Natural killer cell (primary cell): ENCODE data around the gene FRMPD2. TPM values are rescaled to one million over a fixed set of nuclear protein-coding genes. Genes with fewer than 3 reads are reported as not detected.

Experiments
- ATAC-seq, 3 donors: fragments of 150-1000 bp in 2 of 3; fragments of 200-7000 bp in 1 of 3; cut with Tn5 transposase; 1 replicate in 1 of 3; 2 replicates in 2 of 3; pipeline ENCODE4 v1.10.0; 2021; ENCODE audit warnings: mild to moderate bottlenecking in 2 of 3, moderate library complexity in 2 of 3
- DNase-seq, 2 donors: peaks; one replicate each; pipeline versions ENCODE4 v3.0.0 to v3.0.0-alpha.2; 2013 to 2021; ENCODE audit warnings: mixed read lengths in 1 of 2
- H3K27ac ChIP-seq: one replicate; pipeline ENCODE4 v1.5.1; 2013; ENCODE audit warnings: mild to moderate bottlenecking, low read length
- H3K27me3 ChIP-seq: one replicate; pipeline ENCODE4 v1.6.1; 2013; ENCODE audit warnings: low read length; ENCODE audit not compliant: control insufficient read depth, insufficient read depth
- H3K36me3 ChIP-seq: one replicate; pipeline ENCODE4 v1.6.1; 2013; ENCODE audit warnings: low read length; ENCODE audit not compliant: control insufficient read depth, insufficient read depth
- H3K4me1 ChIP-seq: one replicate; pipeline ENCODE4 v1.6.1; 2013; ENCODE audit warnings: low read length; ENCODE audit not compliant: control insufficient read depth, insufficient read depth
- H3K4me3 ChIP-seq: one replicate; pipeline ENCODE4 v1.5.1; 2013; ENCODE audit warnings: low read length
- H3K9me3 ChIP-seq: one replicate; pipeline ENCODE4 v1.6.1; 2013; ENCODE audit warnings: low read length; ENCODE audit not compliant: control insufficient read depth, insufficient read depth
- H3K27ac Mint-ChIP-seq, 2 donors: one replicate each; pipeline ENCODE4 v1.8.0; 2022; ENCODE audit warnings: mild to moderate bottlenecking in 2 of 2, mixed read lengths in 2 of 2, moderate library complexity in 1 of 2
- H3K27me3 Mint-ChIP-seq, 2 donors: one replicate each; pipeline ENCODE4 v1.8.0; 2022; ENCODE audit warnings: low read depth in 2 of 2, mixed read lengths in 2 of 2
- H3K36me3 Mint-ChIP-seq: one replicate; pipeline ENCODE4 v1.8.0; 2022; ENCODE audit warnings: mixed read lengths
- H3K4me1 Mint-ChIP-seq, 2 donors: one replicate each; pipeline ENCODE4 v1.8.0; 2022; ENCODE audit warnings: mixed read lengths in 2 of 2
- H3K4me3 Mint-ChIP-seq: one replicate; pipeline ENCODE4 v1.8.0; 2022; ENCODE audit warnings: mild to moderate bottlenecking, moderate library complexity, mixed read lengths
- H3K9me3 Mint-ChIP-seq, 2 donors: one replicate each; pipeline ENCODE4 v1.8.0; 2022; ENCODE audit warnings: mixed read lengths in 2 of 2
- WGBS: methylation state at CpG from one replicate; pipeline ENCODE4 v1.1.7; 2013; ENCODE audit warnings: missing lambda C conversion rate; ENCODE audit not compliant: insufficient coverage; 5-methylcytosine and 5-hydroxymethylcytosine counted together
- intact Hi-C: fragments of 100-400 bp; cut with micrococcal nuclease; formaldehyde crosslinking; loops from one replicate; pipeline ENCODE4 v1.14.2; 2022
- total RNA-seq, 4 donors: library from RNA; stranded (reverse); fragments of 120-200 nt in 1 of 4; gene quantifications; one replicate each; pipeline versions ENCODE4 v1.2.3 to v1.2.4, GENCODE V29; 2013 to 2022
- TF ChIP-seq, protein P1 (sequence below): fragments of 200-600 bp; IDR thresholded peaks from one replicate; pipeline ENCODE4 v1.8.0; 2022; ENCODE audit warnings: antibody characterized with exemption

Gene FRMPD2
- total RNA-seq, 3 donors from 2014 or later (not counting 1 experiment from before 2014, with no cell fraction given) = 0.20 TPM; not detected in 2

DNA sequence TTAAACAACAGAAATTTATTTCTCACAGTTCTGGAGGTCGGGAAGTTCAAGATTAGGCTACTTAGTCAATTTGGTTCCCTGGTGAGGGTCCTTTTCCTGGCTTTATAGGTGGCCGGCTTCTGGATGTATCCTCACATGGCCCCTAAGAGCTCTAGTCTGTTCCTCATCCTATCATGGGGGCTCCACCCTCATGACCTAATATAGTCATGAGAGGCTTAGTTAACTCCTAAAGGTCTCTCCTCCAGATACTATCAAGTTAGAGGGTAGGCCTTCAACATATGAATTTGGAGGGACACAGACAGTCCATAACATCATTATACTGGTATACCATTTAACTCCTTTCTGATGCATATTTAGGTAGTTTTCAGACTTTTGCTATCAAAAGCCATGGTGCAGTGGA lies 39.6 kb upstream of the FRMPD2 start:
- Mint-ChIP-seq H3K27ac (no peak overlapping the region), H3K27me3 (no peaks in the 10 kb centered on the region), H3K4me1 (peaks cover 16 to 34% of the 10 kb centered on the region in 2 donors), H3K4me3 (no peak overlapping the region), H3K36me3 (no peaks in the 10 kb centered on the region), H3K9me3 (no peaks in the 10 kb centered on the region)
- Histone ChIP-seq H3K4me1 (no peaks in the 10 kb centered on the region), H3K27me3 (no peaks in the 10 kb centered on the region), H3K9me3 (no peaks in the 10 kb centered on the region), H3K4me3 (no peak overlapping the region), H3K36me3 (no peaks in the 10 kb centered on the region), H3K27ac (no peak overlapping the region)
- WGBS = 100% methylated on average over 2 of the region's 2 CpGs
- TF ChIP-seq, protein P1, sequence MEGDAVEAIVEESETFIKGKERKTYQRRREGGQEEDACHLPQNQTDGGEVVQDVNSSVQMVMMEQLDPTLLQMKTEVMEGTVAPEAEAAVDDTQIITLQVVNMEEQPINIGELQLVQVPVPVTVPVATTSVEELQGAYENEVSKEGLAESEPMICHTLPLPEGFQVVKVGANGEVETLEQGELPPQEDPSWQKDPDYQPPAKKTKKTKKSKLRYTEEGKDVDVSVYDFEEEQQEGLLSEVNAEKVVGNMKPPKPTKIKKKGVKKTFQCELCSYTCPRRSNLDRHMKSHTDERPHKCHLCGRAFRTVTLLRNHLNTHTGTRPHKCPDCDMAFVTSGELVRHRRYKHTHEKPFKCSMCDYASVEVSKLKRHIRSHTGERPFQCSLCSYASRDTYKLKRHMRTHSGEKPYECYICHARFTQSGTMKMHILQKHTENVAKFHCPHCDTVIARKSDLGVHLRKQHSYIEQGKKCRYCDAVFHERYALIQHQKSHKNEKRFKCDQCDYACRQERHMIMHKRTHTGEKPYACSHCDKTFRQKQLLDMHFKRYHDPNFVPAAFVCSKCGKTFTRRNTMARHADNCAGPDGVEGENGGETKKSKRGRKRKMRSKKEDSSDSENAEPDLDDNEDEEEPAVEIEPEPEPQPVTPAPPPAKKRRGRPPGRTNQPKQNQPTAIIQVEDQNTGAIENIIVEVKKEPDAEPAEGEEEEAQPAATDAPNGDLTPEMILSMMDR = no peak
- peak in 1 of 3 donors; percentile 12 for ATAC-seq
- intact Hi-C loops = no loop called here
- no peak for DNase-seq

DNA sequence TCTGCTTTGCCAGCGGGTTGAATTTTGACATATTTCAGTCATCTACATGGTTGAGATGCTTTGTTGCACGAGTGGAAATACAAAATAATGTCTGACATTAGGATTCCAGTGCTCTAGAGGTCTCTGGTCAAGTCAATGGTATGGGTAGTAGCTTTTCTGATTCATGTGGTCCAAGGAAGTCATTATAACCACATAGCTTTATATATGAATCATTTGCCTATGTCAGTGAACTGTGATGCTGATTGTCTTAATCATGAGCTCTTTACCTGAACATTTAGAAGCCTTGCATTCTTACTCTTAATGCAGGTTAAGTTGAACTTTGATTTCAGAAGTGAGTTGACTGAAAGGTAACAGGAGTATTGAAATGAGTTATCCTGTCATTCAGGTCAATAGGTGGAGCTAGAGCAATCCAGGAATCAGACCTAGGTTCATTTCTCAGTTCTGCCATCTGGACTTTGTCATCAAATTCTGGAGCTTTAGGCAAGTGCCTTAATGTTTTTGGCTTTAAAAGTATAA lies 35.3 kb upstream of the FRMPD2 start:
- H3K36me3 Mint-ChIP-seq = no peaks in the 10 kb centered on the region
- H3K27ac ChIP-seq = no peak overlapping the region
- peaks cover 21 to 39% of the 10 kb centered on the region in 2 donors for H3K4me1 Mint-ChIP-seq
- H3K4me1 ChIP-seq = peaks cover 8% of the 10 kb centered on the region
- H3K27me3 ChIP-seq = no peaks in the 10 kb centered on the region
- WGBS = 75% methylated on average over 2 of the region's 2 CpGs
- no peak overlapping the region for H3K4me3 Mint-ChIP-seq
- intact Hi-C loops = no loop called here
- no peak for ATAC-seq
- H3K36me3 ChIP-seq = no peaks in the 10 kb centered on the region
- no peaks in the 10 kb centered on the region for H3K27me3 Mint-ChIP-seq
- DNase-seq = peak in 1 of 2 donors; percentile 48
- no peak overlapping the region for H3K27ac Mint-ChIP-seq
- TF ChIP-seq, protein P1 = no peak
- no peaks in the 10 kb centered on the region for H3K9me3 Mint-ChIP-seq
- H3K4me3 ChIP-seq = no peak overlapping the region
- no peaks in the 10 kb centered on the region for H3K9me3 ChIP-seq

DNA sequence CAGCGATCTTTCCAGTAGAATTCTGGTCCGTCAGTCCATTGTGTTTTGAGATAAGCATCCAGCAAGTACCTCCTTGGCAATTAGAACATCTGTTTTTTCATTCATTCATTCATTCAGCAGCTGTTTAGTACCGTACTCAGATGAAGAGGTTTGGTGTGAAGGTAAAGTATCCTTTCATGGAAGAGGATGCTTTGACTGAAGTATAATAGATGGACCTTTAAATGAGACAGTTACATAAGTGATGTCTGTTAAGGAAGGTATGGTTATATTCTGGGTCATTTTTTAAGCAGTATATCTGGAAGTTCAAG lies 33.2 kb upstream of the FRMPD2 start:
- H3K4me3 Mint-ChIP-seq = peak overlapping the region; percentile 91
- no peaks in the 10 kb centered on the region for H3K36me3 Mint-ChIP-seq
- H3K36me3 ChIP-seq = no peaks in the 10 kb centered on the region
- TF ChIP-seq, protein P1 = no peak
- H3K9me3 ChIP-seq = no peaks in the 10 kb centered on the region
- no peak for ATAC-seq
- H3K4me1 ChIP-seq = peaks cover 8% of the 10 kb centered on the region
- no peaks in the 10 kb centered on the region for H3K27me3 ChIP-seq
- H3K4me3 ChIP-seq = peak overlapping the region; percentile 54
- H3K27ac ChIP-seq = no peak overlapping the region
- H3K9me3 Mint-ChIP-seq = no peaks in the 10 kb centered on the region
- H3K27me3 Mint-ChIP-seq = no peaks in the 10 kb centered on the region
- peaks cover 17 to 38% of the 10 kb centered on the region in 2 donors for H3K4me1 Mint-ChIP-seq
- intact Hi-C loops = no loop called here
- peak overlapping the region; percentile 82 to 83 for H3K27ac Mint-ChIP-seq
- WGBS = 45% methylated on average over 3 of the region's 3 CpGs
- no peak for DNase-seq
